H9 (cell line): Measurements from ENCODE around the gene TEX2. TPM values are rescaled to one million over a fixed set of nuclear protein-coding genes. Genes with fewer than 3 reads are reported as not detected.
A peak's percentile ranks its signal among the peaks of the same experiment; 100 is the strongest.

Source experiments
- DNase-seq: peaks from one replicate; pipeline ENCODE4 v3.0.0-alpha.2; 2017
- H2AFZ ChIP-seq: one replicate; pipeline ENCODE4 v1.6.1; 2013; ENCODE audit warnings: mild to moderate bottlenecking, low read length, control low read depth, moderate library complexity
- H2AK5ac ChIP-seq: 2 replicates; pipeline ENCODE4 v1.6.1; 2013; ENCODE audit warnings: low read length, control low read depth, mixed read lengths; ENCODE audit not compliant: insufficient read length
- H2BK120ac ChIP-seq: one replicate; pipeline ENCODE4 v1.6.1; 2013; ENCODE audit warnings: low read depth, mild to moderate bottlenecking, low read length, control low read depth, inconsistent platforms; ENCODE audit not compliant: poor library complexity, severe bottlenecking
- H2BK12ac ChIP-seq: 2 replicates; pipeline ENCODE4 v1.6.1; 2013; ENCODE audit warnings: low read length, control low read depth, mixed read lengths, low read depth; ENCODE audit not compliant: insufficient read length
- H2BK15ac ChIP-seq: 2 replicates; pipeline ENCODE4 v1.6.1; 2013; ENCODE audit warnings: low read depth, low read length, control low read depth
- H2BK20ac ChIP-seq: one replicate; pipeline ENCODE4 v1.6.1; 2013; ENCODE audit warnings: low read depth, mild to moderate bottlenecking, low read length, control low read depth, inconsistent platforms; ENCODE audit not compliant: poor library complexity, severe bottlenecking
- H2BK5ac ChIP-seq: 2 replicates; pipeline ENCODE4 v1.6.1; 2013; ENCODE audit warnings: low read length, control low read depth, mixed read lengths; ENCODE audit not compliant: insufficient read length
- H3K14ac ChIP-seq: 2 replicates; pipeline ENCODE4 v1.6.1; 2013; ENCODE audit warnings: low read length, control low read depth; ENCODE audit not compliant: insufficient read depth
- H3K18ac ChIP-seq: 2 replicates; pipeline ENCODE4 v1.6.1; 2013; ENCODE audit warnings: low read depth, mild to moderate bottlenecking, mixed read lengths, low read length, control low read depth; ENCODE audit not compliant: insufficient read length
- H3K23ac ChIP-seq: 2 replicates; pipeline ENCODE4 v1.6.1; 2013; ENCODE audit warnings: low read length, control low read depth, mixed read lengths, low read depth; ENCODE audit not compliant: insufficient read length
- H3K23me2 ChIP-seq: 2 replicates; pipeline ENCODE4 v1.6.1; 2013; ENCODE audit warnings: low read depth, mild to moderate bottlenecking, mixed read lengths, low read length, control low read depth; ENCODE audit not compliant: insufficient read length, poor library complexity, severe bottlenecking
- H3K27ac ChIP-seq: 2 replicates; pipeline ENCODE4 v1.5.1; 2013; ENCODE audit warnings: low read length, control low read depth, mixed read lengths, low read depth; ENCODE audit not compliant: insufficient read length
- H3K27me3 ChIP-seq: 2 replicates; pipeline ENCODE4 v1.6.1; 2013; ENCODE audit warnings: low read length, control low read depth, inconsistent platforms; ENCODE audit not compliant: insufficient read depth
- H3K4ac ChIP-seq: 2 replicates; pipeline ENCODE4 v1.6.1; 2013; ENCODE audit warnings: low read depth, mild to moderate bottlenecking, control low read depth, inconsistent platforms, low read length, moderate library complexity
- H3K4me1 ChIP-seq: 2 replicates; pipeline ENCODE4 v1.6.1; 2013; ENCODE audit warnings: low read length, control low read depth, inconsistent platforms; ENCODE audit not compliant: insufficient read depth
- H3K4me2 ChIP-seq: 2 replicates; pipeline ENCODE4 v1.6.1; 2013; ENCODE audit warnings: low read length, control low read depth, mixed read lengths; ENCODE audit not compliant: insufficient read length, insufficient read depth
- H3K56ac ChIP-seq: 2 replicates; pipeline ENCODE4 v1.6.1; 2013; ENCODE audit warnings: low read depth, mild to moderate bottlenecking, mixed read lengths, low read length, control low read depth; ENCODE audit not compliant: insufficient read length
- H3K79me1 ChIP-seq: 2 replicates; pipeline ENCODE4 v1.6.1; 2013; ENCODE audit warnings: low read depth, mild to moderate bottlenecking, moderate library complexity, low read length, control low read depth, inconsistent platforms; ENCODE audit not compliant: insufficient read depth, poor library complexity, severe bottlenecking
- H3K79me2 ChIP-seq: 2 replicates; pipeline ENCODE4 v1.6.1; 2013; ENCODE audit warnings: low read length, control low read depth, inconsistent platforms; ENCODE audit not compliant: insufficient read depth
- H3K9ac ChIP-seq: 2 replicates; pipeline ENCODE4 v1.6.1; 2013; ENCODE audit warnings: low read length, control low read depth, mixed read lengths; ENCODE audit not compliant: insufficient read length; ENCODE audit errors: extremely low read depth
- H3K9me3 ChIP-seq: one replicate; pipeline ENCODE4 v1.6.1; 2013; ENCODE audit warnings: low read depth, low read length, inconsistent platforms; ENCODE audit not compliant: control insufficient read depth
- H3T11ph ChIP-seq: one replicate; pipeline ENCODE4 v1.6.1; 2013; ENCODE audit warnings: mild to moderate bottlenecking, low read length, control low read depth, inconsistent platforms
- H4K20me1 ChIP-seq: one replicate; pipeline ENCODE4 v1.6.1; 2013; ENCODE audit not compliant: control insufficient read depth, insufficient read length, insufficient read depth
- H4K5ac ChIP-seq: 2 replicates; pipeline ENCODE4 v1.6.1; 2013; ENCODE audit warnings: low read depth, mild to moderate bottlenecking, mixed read lengths, low read length, control low read depth; ENCODE audit not compliant: insufficient read length
- H4K8ac ChIP-seq: replicated peaks from 2 replicates; pipeline ENCODE4 v1.6.1; 2013; ENCODE audit warnings: low read length, control low read depth, mixed read lengths, low read depth; ENCODE audit not compliant: insufficient read length
- H4K91ac ChIP-seq: 2 replicates; pipeline ENCODE4 v1.6.1; 2013; ENCODE audit warnings: low read depth, mild to moderate bottlenecking, moderate library complexity, mixed read lengths, low read length, control low read depth; ENCODE audit not compliant: insufficient read length
- H3K27ac Mint-ChIP-seq, 3 experiments: 2 replicates in 2 of 3; 3 replicates in 1 of 3; pipeline ENCODE4 v1.8.0; 2020 to 2021; ENCODE audit warnings: mixed read lengths in 3 of 3, mild to moderate bottlenecking in 1 of 3, moderate library complexity in 1 of 3
- H3K27me3 Mint-ChIP-seq: 2 replicates; pipeline ENCODE4 v1.8.0; 2021; ENCODE audit warnings: low read depth, mild to moderate bottlenecking, moderate library complexity, mixed read lengths
- H3K36me3 Mint-ChIP-seq, 3 experiments: 2 replicates in 2 of 3; 3 replicates in 1 of 3; pipeline ENCODE4 v1.8.0; 2020 to 2021; ENCODE audit warnings: low read depth in 3 of 3, mixed read lengths in 3 of 3; ENCODE audit not compliant: insufficient read depth in 1 of 3
- H3K4me1 Mint-ChIP-seq, 2 experiments: 2 replicates each; pipeline ENCODE4 v1.8.0; 2020; ENCODE audit warnings: mixed read lengths in 2 of 2
- H3K4me3 Mint-ChIP-seq, 2 experiments: 2 replicates in 1 of 2; 3 replicates in 1 of 2; pipeline ENCODE4 v1.8.0; 2020 to 2021; ENCODE audit warnings: mild to moderate bottlenecking in 2 of 2, mixed read lengths in 2 of 2, moderate library complexity in 1 of 2
- H3K9me3 Mint-ChIP-seq, 2 experiments: 2 replicates in 1 of 2; 3 replicates in 1 of 2; pipeline ENCODE4 v1.8.0; 2020; ENCODE audit warnings: mild to moderate bottlenecking in 2 of 2, mixed read lengths in 2 of 2, moderate library complexity in 1 of 2
- WGBS: extraction: QIAGEN DNeasy Blood & Tissue Kit; methylation state at CpG from one replicate; pipeline ENCODE4 v1.1.7; 2013; ENCODE audit warnings: missing lambda C conversion rate, low lambda C conversion rate, mixed read lengths; ENCODE audit not compliant: insufficient read length; ENCODE audit errors: extremely low coverage; 5-methylcytosine and 5-hydroxymethylcytosine counted together
- total RNA-seq: library from RNA; stranded (reverse); gene quantifications from 2 replicates; pipeline ENCODE4 v1.2.1, GENCODE V29; 2021
- TF ChIP-seq, protein P1 (sequence below): fragments of 200-600 bp; sonication (generic); conservative IDR thresholded peaks from 3 replicates; pipeline ENCODE4 v1.8.0; 2021; ENCODE audit warnings: antibody characterized with exemption, mild to moderate bottlenecking

TEX2 gene
- total RNA-seq, 1 experiment from 2014 or later, result 12.2 TPM

DNA sequence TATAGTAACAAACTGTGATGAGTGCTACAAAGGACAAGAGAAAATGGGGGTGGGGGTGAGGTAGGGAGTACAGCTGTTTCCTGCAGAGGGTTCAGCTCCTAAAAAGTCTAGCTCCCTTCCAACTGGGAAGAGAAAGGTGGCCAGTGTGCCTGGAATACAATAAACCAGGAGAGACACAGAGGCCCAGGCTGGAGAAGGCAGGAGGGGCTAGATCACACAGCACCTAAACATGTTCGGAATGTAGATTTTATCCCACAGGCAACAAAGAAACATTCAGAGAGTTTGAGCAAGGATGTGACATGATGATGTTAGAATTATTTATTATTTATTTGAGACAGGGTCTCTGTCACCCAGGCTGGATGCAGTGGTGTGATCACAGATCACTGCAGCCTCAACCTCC lies 10.2 kb downstream of the TEX2 start:
- no peak overlapping the region for H2AK5ac ChIP-seq
- H3K4me1 Mint-ChIP-seq, result peaks cover 14 to 21% of the 10 kb centered on the region in 2 experiments
- H3K4me1 ChIP-seq, result no peaks in the 10 kb centered on the region
- 0 out of 5 replicates have a peak overlapping the region, but pooled peaks of 1 of the 2 experiments have one; percentile 11 for H3K4me3 Mint-ChIP-seq
- no peak overlapping the region for H2AFZ ChIP-seq
- no peaks in the 10 kb centered on the region for H3K9me3 ChIP-seq
- H3K9me3 Mint-ChIP-seq, result no peaks in the 10 kb centered on the region; a peak in 1 of 5 replicates
- no peak overlapping the region for H4K5ac ChIP-seq
- H3K4me2 ChIP-seq, result no peak overlapping the region
- no peak overlapping the region for H3K4ac ChIP-seq
- H3K9ac ChIP-seq, result no peak overlapping the region
- H3K23me2 ChIP-seq, result no peaks in the 10 kb centered on the region
- H3K27me3 ChIP-seq, result no peaks in the 10 kb centered on the region
- no peaks in the 10 kb centered on the region for H3K36me3 Mint-ChIP-seq
- H3K27me3 Mint-ChIP-seq, result no peaks in the 10 kb centered on the region
- H4K8ac ChIP-seq, result no peak overlapping the region
- WGBS, result no CpG with 5 or more reads among the region's 1 CpG
- H2BK12ac ChIP-seq, result no peak overlapping the region
- H4K91ac ChIP-seq, result no peak overlapping the region
- no peak overlapping the region for H3K56ac ChIP-seq
- DNase-seq, result no peak
- peaks cover 2% of the 10 kb centered on the region for H3K79me2 ChIP-seq
- H2BK120ac ChIP-seq, result no peak overlapping the region
- no peak overlapping the region for H2BK20ac ChIP-seq
- peaks cover 3% of the 10 kb centered on the region for H4K20me1 ChIP-seq
- no peaks in the 10 kb centered on the region for H3K79me1 ChIP-seq
- no peak overlapping the region for H3K27ac ChIP-seq
- H3K27ac Mint-ChIP-seq, result no peak overlapping the region
- no peak overlapping the region for H3T11ph ChIP-seq
- no peak overlapping the region for H2BK15ac ChIP-seq
- H3K23ac ChIP-seq, result no peak overlapping the region
- H2BK5ac ChIP-seq, result no peak overlapping the region
- no peak overlapping the region for H3K14ac ChIP-seq
- no peak overlapping the region for H3K18ac ChIP-seq
- TF ChIP-seq, protein P1, sequence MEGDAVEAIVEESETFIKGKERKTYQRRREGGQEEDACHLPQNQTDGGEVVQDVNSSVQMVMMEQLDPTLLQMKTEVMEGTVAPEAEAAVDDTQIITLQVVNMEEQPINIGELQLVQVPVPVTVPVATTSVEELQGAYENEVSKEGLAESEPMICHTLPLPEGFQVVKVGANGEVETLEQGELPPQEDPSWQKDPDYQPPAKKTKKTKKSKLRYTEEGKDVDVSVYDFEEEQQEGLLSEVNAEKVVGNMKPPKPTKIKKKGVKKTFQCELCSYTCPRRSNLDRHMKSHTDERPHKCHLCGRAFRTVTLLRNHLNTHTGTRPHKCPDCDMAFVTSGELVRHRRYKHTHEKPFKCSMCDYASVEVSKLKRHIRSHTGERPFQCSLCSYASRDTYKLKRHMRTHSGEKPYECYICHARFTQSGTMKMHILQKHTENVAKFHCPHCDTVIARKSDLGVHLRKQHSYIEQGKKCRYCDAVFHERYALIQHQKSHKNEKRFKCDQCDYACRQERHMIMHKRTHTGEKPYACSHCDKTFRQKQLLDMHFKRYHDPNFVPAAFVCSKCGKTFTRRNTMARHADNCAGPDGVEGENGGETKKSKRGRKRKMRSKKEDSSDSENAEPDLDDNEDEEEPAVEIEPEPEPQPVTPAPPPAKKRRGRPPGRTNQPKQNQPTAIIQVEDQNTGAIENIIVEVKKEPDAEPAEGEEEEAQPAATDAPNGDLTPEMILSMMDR, result no peak
